ENCODE measurements around the gene NCKAP5L.
A peak's percentile ranks its signal among the peaks of the same experiment; 100 is the strongest.

The NCKAP5L gene

DNA sequence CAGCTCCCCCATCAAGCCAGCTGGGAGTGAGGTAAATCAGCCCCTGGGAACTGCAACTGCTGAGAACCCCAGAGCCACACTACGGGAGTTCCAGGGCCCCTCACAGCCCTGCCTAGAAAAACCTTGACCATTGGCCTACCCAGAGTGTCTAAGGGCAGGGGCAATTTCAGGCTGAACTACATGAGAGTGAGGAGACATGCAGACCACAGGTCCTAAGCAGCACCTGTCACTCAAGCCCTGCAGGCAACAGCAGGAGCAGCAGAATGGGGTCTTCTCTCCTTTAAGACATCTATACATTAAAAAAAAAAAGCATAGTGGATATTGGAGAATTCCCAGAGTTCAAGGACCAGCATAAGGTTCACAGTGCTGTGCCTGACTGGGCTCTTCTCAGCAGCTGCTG, 4.9 kb downstream of the NCKAP5L start:
- DNase-seq (ENCODE audit: low spot score), result no peak

DNA sequence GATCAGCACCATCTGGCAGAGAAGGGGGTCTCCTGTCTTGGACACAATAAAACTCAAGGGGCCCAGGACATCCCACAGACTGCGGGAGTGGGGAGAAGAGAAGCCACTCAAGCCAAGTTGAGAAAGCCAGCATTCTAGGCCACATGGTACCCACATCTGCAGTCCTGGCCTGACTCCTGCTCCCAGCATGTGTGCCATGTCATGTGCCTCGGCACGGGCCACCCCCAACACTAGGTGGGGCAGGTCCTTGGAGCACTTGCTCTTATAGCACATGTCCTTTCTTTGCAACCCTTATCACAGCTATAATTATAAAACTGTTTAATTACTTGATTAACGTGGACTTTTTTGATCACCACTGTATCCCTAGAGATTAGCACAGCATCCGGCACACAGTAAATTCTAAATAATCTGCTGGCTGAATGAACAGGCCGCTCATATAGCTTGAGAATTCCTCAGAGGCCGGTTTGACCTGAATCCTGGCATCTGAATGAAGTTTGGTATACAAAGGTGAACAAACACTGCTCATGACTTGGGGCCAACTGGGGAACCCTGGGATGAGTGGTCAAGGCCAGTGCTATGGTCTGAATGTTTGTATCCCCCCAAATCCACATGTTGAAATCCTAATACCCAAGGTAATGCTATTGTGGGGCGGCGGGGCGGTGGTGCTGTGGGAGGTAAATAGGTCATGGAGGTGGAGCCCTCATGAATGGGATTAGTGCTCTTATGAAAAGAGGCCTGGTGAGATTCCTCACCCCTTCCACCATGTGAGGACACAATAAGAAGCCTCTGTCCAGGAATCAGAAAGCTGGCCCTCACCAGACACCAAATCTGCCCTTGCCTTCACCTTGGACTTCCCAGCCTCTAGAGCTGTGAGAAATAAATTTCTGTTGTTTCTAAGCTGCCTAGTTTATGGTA, 6.6 kb downstream of the NCKAP5L start:
- DNase-seq (ENCODE audit: low spot score), result no peak

DNA sequence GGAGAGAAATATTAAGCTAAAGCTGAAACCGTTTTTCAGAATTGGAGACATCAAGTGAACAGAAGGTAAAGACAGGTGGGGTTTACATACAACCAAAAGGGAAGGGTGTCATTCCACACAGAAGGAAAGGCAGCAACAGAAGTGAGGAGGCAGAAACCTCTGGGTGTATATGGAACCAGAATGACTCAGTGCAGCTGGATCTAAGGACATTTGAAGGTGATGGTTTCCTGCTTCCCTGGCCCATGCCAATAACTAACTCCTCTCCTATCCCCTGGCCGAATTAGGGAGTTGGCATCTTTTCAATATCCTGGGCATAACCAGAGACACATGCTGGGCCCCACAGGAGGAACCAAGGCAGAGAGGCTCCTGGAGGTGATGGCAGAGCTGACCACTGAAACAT, 8.4 kb downstream of the NCKAP5L start:
- no peak for DNase-seq (ENCODE audit: low spot score)

DNA sequence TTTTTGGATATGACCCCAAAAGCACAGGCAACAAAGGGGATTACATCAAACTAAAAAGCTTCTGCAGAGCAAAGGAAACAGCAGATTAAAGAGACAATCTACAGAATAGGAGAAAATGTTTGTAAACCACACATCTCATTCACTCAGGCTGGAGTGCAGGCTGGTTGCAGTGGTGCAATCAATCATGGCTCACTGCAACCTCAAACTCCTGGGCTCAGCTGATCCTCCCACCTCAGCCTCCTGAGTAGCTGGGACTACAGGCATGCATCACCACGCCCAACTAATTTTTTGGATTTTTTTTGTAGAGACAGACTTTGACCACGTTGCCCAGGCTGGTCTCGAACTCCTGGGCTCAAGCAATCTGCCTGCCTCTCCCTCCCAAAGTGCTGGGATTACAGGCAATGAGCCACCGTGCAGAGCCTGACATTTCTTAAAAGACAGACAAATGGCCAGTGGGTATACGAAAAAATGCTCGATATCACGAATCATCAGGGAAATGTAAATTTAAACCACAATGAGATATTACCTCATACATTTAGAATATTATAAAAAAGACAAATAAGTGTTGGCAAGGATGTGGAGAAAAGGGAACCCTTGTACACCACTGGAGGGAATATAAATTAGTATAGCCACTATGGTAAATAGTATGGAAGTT, 9.8 kb downstream of the NCKAP5L start:
- DNase-seq (ENCODE audit: low spot score), result no peak

DNA sequence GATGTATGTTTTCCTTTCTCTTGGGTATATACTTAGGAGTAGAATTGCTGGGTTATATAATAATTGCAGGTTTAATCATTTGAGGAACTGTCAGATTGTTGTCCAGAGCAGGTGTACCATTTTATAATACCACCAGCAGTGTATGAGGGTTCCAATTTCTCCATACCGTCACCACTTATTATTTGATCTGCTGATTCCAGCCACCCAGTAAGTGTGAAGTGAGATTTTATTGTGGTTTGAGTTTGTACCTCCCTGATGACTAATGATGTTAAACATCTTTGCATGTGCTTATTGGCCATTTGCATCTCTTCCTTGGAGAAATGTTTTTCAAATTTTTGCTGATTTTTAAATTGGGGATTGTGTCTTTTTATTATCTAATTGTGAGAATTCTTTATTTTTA, 15.1 kb downstream of the NCKAP5L start:
- no peak for DNase-seq (ENCODE audit: low spot score)

DNA sequence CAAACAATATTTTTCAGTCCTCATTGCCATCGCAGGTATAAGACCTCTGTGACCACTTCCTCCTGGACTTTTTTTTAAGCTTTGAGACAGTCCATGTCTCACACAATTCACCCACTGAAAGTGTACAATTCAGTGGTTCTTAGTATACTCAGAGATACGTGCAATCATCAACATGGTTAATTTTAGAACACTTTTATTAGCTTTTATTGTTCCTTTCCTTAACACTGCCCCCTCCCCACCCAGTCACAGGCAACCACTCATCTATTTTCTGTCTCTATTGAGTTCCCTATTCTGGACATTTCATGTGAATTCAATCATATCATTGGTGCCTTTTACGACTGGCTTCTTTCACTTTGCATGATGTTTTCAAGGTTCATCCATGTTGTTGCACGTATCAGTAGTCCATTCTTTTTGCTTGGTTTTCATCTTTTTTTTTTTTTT, 16.2 kb downstream of the NCKAP5L start:
- no peak for DNase-seq (ENCODE audit: low spot score)

DNA sequence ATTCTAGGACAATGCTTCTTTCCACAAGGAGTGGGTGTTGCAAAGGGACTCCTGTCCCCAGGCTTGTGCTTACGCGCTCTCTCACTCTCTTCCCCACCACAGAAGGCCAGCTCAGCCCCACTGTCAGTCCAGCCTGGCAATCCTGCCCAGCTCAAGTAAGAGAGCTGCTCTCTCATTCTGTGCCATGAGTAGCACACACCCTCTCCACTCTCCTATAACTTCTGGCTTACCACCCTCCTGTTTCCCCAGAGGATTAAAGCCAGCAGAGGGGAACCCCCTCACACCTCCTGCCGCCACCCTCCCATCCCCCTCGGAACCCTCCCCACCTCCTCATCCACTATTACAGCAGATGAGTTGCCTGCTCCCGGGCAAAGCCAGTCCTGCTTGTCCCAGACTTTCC, 17.1 kb downstream of the NCKAP5L start:
- DNase-seq (ENCODE audit: low spot score), result no peak

DNA sequence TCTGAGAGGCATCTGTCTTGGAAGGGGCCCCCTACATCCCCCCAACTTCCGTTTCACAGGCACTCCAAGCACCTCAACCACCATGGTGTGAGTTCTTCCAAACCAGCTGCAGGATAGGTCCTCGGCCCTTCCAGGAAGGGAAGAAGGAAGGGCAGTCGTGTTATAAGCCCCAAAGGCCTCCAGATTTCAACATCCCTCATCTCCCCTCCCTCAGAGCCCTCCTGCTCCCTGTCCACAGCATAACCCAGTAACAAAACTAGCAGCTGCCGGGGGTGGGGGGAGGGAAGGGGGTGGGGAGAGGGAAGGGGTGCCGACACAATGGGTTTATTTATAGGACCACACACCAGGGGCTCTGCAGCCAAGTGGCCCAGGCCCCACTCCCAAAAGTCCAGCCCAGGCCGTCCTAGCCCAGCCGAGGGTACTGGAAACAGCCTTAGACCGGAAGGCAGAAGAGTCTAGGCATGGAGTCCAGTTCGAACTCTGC, 18.3 kb downstream of the NCKAP5L start:
- DNase-seq (ENCODE audit: low spot score), result no peak

DNA sequence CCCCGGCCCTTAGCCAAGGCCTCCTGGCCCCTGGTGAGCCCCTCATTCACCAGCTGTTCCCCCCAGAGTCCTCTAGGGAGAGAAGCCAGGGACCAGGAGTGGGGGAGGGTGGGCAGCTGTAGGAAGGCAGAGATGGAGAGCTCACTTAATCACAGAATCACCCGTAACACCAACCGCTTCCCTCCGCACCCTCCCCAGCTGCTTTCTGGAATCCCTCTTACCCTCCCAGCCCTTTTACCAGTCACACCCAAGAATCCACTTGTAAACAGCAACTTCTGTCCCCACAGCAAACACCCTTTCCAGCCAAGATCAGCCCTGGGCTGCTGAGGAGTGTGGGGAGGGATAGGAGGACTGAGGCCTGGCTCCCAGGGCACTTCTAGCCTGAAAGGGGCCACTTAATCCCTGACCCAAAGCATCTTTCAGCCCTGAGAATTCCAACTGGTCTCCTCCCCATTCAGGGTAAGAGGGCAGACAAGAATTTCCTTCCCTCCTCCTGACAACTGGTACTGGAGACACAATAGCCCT, 18.8 kb downstream of the NCKAP5L start:
- DNase-seq (ENCODE audit: low spot score), result peak; percentile 56

DNA sequence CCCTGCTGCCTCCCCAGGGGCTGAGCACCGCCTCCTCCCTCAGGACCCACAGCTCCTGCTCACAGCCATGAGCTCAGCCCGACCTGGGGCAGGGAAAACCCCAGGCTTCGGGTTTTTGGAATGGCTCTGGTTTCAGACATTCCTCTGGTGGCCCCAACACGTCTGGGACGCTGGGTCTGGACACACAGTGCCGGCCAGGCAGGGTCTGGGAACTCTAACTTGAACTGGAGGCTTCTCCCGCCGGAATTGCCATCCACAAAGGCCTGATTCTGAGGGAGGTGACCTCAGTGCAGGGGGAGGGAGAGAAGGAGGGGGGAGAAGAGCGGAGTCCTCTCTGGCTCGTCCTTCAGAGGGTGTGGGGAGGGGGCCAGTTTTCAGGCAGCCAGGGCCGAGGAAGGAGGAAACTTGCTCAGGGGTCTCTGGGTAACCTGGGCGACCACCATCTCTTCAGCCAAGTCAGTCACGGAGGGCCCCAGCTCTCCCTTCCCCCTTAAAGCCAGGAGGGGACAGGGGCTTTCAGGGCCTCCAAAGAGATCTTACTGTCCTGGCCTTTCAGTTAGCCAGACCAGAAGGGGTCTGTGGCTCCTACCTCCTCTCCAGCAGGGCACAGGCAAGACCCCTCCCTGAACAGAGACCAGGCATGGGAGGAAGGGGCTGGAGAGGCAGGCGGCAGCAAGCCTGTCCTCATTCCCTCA, 19.4 kb downstream of the NCKAP5L start:
- DNase-seq (ENCODE audit: low spot score), result peak; percentile 38

DNA sequence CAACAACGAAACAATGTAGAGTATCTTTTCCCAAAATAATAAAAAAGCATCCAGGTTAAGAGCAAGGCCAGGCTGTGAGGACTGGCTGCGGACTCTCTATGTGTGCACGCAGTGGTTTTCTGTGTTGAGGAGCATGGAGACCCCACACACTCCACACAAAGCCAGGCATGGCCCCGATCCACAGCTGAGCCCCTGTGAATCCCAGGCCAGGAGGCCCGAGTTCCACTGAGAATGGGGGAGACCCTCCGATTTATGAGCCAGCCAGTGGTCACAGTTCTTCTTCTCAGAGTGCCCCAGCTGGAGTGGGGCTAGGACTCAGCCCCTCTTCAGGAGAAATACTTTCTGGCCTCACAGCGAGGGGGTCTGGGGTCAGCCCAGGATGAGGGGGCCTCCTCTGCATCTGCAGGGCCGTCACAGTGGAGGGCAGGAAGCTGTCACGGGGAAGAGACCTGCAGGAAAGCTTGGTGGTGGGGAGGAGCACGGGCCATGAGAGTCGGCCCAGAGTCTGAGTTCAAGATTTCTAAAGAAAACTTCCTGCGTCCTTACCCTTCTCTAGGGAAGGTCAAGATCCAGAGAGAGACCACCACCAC, 20.1 kb downstream of the NCKAP5L start:
- no peak for DNase-seq (ENCODE audit: low spot score)

DNA sequence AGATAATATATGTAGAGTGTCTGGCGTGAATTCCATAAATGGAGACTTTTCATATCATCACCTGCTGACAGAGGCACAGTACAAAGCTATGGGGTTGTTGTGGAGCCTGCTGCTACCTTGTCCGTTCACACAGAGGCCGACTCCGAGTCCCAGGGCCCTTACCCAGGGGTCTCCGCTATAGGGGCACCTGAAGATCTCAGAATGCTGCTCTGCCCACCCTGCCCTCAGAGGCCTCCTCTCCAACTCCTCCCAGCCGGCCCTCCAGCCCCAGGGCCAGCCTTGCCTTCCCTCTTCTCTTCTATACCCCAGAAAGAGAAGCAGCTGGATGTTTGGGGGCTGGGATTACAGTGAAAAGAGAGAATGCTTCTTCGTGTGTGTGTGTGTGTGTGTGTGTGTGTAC, 21.3 kb downstream of the NCKAP5L start:
- DNase-seq (ENCODE audit: low spot score), result no peak

DNA sequence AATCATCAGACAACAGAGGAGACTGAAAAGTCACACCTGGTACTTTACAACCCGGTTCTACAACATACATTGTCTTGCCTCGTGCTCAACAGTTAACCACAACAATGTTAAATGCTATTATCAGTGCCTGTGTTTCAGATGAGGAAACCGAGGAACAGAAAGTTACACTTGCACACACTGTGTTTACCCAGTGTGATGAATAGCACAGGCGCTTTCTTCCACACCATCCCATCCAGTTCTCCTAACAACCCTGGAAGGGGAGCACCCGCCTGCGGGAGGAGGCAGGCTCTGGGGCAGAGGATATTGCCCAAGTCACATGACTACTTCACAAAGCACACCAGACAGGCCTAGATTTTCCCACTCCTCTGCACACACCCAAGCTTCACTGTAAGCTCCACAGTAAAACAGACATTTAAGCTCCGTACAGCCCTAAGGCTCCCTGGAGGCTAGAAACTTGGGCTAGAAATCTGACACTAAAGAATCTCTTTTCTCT, 21.8 kb downstream of the NCKAP5L start:
- DNase-seq (ENCODE audit: low spot score), result no peak

DNA sequence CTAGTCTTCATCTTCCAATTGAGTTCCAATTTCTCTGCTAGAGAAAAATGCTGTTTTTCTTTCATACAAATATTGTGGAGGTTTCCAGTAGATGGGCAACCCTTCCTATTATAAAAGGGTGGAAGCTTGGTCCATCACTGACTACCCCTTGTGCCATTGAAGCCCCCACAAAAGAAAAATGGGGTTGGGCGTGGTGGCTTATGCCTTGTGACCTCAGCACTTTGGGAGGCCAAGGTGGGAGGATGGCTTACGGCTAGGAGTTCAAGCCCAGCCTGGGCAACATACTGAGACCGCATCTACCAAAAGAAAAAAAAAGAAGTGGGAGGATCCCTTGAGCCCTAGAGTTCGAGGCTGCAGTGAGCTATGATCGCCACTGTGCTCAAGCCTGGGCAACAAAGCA, 22.8 kb downstream of the NCKAP5L start:
- DNase-seq (ENCODE audit: low spot score), result no peak

DNA sequence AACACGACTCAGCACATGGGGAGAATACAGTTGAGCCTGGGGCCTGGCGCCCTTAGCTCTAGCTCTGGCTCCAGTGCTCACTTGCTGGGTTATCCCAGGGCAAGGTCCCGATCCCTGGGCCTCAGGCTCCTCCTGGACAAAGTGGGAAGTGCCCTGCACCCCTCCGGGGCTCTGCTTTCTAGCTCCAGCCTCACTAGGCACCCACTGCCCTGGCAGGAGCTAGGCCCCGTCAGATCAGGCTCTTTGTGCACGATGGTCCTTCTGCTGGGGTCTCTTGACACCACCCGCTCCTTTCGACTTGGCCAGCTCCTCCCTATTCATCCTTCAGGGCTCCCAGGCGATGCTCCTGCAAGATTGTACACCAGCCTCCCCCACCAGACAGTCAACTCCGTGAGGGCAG, 23.4 kb downstream of the NCKAP5L start:
- no peak for DNase-seq (ENCODE audit: low spot score)

DNA sequence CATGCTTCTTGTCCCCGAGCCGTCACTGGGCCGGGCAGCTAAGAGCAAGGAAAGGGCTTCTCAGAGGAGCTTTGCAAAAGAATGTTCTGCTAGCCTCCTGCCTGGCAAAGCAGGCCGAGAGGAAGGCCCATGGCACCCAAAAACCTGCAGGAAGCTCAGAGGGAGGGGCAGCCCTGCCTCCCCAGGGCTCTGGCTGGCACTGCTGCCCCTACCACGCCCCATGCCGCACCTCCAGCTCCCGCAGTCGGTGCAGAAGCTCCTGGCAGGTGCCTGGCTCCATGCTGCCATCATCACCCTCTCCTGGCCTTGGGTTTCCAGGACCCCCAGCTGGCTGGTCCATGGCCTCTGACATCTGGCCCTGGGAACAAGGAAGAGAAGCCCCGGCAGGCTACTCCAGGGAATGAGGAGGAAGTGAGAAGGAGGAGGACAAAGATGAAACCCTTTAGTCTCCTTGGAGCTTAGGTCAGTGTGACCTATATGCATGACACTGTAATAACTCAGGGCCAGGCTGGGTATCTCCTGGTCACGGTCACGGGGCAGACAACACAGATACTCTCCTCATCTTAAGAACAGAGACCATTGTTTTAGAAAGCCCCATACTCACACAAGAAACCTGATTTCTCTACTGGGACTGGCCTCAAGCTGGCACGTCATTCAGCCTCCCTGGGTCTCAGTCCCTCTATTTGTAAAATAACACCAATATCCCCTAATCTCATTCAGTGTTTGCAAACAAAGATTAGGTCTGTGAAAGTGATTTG, 24.3 kb downstream of the NCKAP5L start:
- no peak for DNase-seq (ENCODE audit: low spot score)

DNA sequence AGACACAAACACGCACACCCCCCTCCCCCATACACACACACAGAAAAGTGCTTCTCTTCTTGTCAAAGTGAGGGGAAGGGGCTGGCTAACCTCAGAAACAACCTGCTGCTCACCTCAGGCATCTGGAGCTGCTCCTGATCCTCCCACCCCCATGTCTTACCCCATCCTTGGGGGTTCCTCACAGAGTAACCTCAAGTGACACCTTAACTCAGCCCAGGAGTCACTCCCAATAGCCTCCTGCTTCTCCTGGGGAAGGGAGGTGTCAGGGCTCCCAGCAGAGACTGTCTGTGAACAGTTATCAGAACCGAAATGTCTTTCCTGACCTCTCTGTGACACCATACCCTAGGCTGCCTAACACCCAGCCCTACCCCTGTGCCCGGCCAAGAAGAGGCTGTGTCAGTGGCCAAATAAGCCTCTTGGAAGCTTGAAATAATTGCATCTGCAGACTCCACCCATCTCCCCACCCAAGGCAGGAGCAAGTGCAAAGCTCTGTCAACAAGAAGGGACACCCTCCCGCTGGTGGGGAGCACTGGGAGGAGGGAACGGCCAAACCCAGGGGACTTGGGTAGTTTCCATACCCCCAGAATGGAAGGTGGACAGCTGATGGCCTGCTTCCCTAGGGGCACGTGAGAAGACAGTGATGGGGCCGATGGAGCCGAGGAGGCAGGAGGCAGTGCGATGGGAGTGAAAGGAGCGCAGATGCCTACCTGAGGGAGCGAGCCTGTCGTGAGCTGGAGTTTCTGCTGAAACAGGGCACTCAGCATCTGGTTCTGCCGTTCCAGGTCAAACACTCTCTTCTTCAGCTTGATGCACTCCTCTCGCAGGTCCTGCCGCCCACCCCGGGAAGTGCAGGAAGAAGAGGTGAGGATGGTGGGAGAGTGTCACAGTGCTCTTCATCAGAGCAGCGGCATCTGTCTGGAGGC, 26.8 kb downstream of the NCKAP5L start:
- no peak for DNase-seq (ENCODE audit: low spot score)

DNA sequence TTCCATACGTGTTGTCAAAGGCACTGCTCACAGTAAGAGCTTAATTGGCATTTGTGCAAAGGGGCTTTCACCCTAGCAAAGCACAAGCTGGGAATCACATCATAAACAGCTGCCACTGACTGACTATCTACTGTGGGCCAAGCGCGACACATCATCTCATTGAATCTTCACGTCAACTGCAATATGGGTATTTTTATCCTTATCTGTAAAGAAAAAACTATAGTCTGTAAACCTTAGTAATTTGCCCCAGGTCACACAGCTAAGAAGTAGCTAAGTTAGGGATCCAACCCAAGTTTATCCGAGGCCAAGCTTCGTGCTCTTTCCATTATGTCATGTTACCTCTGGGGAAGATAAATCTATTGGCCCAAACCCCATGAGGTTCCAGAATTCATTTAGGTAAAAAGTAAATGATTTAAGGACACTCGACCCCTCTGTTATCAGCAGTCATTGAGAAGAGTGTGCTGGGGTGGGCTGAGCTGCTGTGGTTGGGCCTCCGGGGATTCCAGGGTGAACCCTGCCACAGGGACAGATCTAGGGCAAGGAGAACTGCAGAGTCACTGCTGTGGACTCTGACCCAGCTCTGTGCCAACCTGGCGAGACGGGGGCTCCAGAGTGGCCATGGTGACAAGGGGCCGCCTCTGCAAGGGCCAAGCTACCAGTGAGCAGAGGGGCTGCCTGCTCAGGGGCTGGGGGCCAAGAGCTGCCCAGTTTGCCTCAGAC, 27.6 kb downstream of the NCKAP5L start:
- DNase-seq (ENCODE audit: low spot score), result no peak

DNA sequence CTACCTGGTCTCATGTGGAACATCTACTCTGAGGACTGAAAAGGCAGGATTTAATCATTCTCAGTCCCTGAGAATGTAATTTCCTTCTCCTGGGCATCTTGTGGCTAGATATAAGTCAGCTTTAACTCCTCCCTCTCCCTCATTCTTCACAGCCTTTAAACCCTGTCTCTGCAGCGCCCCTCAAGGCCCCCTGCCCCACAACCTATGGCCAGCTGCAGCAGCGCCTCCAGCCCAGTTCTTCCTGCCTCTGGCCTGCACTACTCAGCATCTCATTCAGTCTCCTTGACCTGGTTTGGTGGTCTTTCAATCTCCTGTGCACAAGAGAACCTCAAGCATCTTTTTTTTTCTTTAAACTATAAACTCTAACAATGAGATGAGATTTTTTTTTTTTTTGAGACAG, 29.3 kb downstream of the NCKAP5L start:
- no peak for DNase-seq (ENCODE audit: low spot score)
